Type B pancreatic cell (in vitro differentiated cells): Measurements from ENCODE around the gene NYNRIN. TPM values are rescaled to one million over a fixed set of nuclear protein-coding genes. Genes with fewer than 3 reads are reported as not detected.
"Not testable (repeated sequence)": the region's sequence is repeated elsewhere in the genome, so short reads cannot be mapped to it uniquely, and the experiment has no call there.

Experiments
- DNase-seq: peaks from one replicate; pipeline ENCODE4 v3.0.0; 2021; ENCODE audit warnings: mixed read lengths; ENCODE audit not compliant: unreplicated experiment; ENCODE audit errors: extremely low spot score
- H3K27ac Mint-ChIP-seq: 2 replicates; pipeline ENCODE4 v1.8.0; 2021; ENCODE audit warnings: mild to moderate bottlenecking, mixed read lengths
- H3K27me3 Mint-ChIP-seq: 2 replicates; pipeline ENCODE4 v1.8.0; 2021; ENCODE audit warnings: mixed read lengths
- H3K36me3 Mint-ChIP-seq: 2 replicates; pipeline ENCODE4 v1.8.0; 2021; ENCODE audit warnings: mixed read lengths
- H3K4me1 Mint-ChIP-seq: one replicate; pipeline ENCODE4 v1.8.0; 2021; ENCODE audit warnings: mixed read lengths; ENCODE audit not compliant: unreplicated experiment
- H3K4me3 Mint-ChIP-seq: 2 replicates; pipeline ENCODE4 v1.8.0; 2021; ENCODE audit warnings: mild to moderate bottlenecking, mixed read lengths
- H3K9me3 Mint-ChIP-seq: 2 replicates; pipeline ENCODE4 v1.8.0; 2021; ENCODE audit warnings: mixed read lengths
- total RNA-seq: library from RNA; stranded (reverse); gene quantifications from 2 replicates; pipeline ENCODE4 v1.2.1, GENCODE V29; 2021; ENCODE audit warnings: low replicate concordance
- TF ChIP-seq, protein P1 (sequence below): fragments of 200-600 bp; sonication (generic); conservative IDR thresholded peaks from 2 replicates; pipeline ENCODE4 v1.5.0; 2021; ENCODE audit warnings: antibody characterized with exemption, mild to moderate bottlenecking

NYNRIN gene
- total RNA-seq, 1 donor from 2014 or later, result 79.2 TPM

DNA sequence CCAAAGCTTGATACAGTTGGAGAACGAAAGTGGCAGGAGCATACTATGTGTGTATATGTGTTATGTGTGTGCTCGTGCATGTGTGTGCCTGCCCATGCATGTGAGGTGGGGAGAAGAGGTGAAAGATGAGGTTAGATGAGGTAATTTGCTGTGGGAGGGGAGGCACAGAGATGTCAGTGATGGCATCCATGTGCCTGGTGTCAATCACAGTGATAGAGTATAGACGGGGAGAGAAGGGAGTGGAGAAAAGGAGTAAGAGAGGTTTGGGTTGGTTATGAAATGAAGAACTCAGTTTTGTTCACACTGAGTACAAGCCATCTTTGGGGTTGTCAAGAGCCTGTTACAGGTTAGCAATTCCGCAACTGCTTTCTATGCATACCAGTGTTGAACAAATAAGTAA lies 14.6 kb upstream of the NYNRIN start:
- Mint-ChIP-seq H3K4me1 (peaks cover 27% of the 10 kb centered on the region), H3K27me3 (no peaks in the 10 kb centered on the region), H3K27ac (no peak overlapping the region), H3K9me3 (peaks cover 5% of the 10 kb centered on the region), H3K4me3 (no peak overlapping the region), H3K36me3 (peaks cover 2% of the 10 kb centered on the region)
- TF ChIP-seq, protein P1, sequence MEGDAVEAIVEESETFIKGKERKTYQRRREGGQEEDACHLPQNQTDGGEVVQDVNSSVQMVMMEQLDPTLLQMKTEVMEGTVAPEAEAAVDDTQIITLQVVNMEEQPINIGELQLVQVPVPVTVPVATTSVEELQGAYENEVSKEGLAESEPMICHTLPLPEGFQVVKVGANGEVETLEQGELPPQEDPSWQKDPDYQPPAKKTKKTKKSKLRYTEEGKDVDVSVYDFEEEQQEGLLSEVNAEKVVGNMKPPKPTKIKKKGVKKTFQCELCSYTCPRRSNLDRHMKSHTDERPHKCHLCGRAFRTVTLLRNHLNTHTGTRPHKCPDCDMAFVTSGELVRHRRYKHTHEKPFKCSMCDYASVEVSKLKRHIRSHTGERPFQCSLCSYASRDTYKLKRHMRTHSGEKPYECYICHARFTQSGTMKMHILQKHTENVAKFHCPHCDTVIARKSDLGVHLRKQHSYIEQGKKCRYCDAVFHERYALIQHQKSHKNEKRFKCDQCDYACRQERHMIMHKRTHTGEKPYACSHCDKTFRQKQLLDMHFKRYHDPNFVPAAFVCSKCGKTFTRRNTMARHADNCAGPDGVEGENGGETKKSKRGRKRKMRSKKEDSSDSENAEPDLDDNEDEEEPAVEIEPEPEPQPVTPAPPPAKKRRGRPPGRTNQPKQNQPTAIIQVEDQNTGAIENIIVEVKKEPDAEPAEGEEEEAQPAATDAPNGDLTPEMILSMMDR, result no peak
- DNase-seq, result no peak

GRCh38 chr14:24385524-24385923 lies 13.3 kb upstream of the NYNRIN start:
- Mint-ChIP-seq H3K4me1 (peaks cover 20% of the 10 kb centered on the region), H3K4me3 (no peak overlapping the region), H3K9me3 (peaks cover 5% of the 10 kb centered on the region), H3K27me3 (no peaks in the 10 kb centered on the region), H3K36me3 (no peaks in the 10 kb centered on the region), H3K27ac (no peak overlapping the region)
- no peak for DNase-seq
- TF ChIP-seq, protein P1, result no peak

DNA sequence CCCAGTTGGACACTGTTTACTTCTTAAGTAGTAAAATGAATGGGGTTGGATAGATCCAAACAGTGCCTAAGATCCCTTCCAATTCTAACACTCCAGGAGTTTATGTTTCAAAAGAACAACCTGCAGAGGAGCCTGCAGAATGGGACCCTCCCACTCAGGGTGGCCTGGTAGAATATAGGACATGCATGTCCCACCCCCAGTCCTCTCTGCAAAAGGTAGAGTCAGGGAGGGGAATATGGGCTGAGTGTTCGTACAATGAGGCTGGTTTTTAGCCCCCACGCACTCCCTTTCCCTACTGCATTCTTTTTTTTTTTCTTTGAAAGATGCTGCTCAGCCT lies 11.8 kb upstream of the NYNRIN start:
- DNase-seq, result no peak
- TF ChIP-seq, protein P1, result no peak
- H3K27me3 Mint-ChIP-seq, result no peaks in the 10 kb centered on the region
- no peak overlapping the region for H3K27ac Mint-ChIP-seq
- H3K4me1 Mint-ChIP-seq, result peaks cover 21% of the 10 kb centered on the region
- H3K9me3 Mint-ChIP-seq, result peaks cover 5% of the 10 kb centered on the region
- no peak overlapping the region for H3K4me3 Mint-ChIP-seq
- H3K36me3 Mint-ChIP-seq, result no peaks in the 10 kb centered on the region

GRCh38 chr14:24387579-24387978 lies 11.2 kb upstream of the NYNRIN start:
- peaks cover 25% of the 10 kb centered on the region for H3K4me1 Mint-ChIP-seq
- not testable (repeated sequence) for H3K4me3 Mint-ChIP-seq, H3K27me3 Mint-ChIP-seq, DNase-seq, H3K36me3 Mint-ChIP-seq, H3K9me3 Mint-ChIP-seq, H3K27ac Mint-ChIP-seq

DNA sequence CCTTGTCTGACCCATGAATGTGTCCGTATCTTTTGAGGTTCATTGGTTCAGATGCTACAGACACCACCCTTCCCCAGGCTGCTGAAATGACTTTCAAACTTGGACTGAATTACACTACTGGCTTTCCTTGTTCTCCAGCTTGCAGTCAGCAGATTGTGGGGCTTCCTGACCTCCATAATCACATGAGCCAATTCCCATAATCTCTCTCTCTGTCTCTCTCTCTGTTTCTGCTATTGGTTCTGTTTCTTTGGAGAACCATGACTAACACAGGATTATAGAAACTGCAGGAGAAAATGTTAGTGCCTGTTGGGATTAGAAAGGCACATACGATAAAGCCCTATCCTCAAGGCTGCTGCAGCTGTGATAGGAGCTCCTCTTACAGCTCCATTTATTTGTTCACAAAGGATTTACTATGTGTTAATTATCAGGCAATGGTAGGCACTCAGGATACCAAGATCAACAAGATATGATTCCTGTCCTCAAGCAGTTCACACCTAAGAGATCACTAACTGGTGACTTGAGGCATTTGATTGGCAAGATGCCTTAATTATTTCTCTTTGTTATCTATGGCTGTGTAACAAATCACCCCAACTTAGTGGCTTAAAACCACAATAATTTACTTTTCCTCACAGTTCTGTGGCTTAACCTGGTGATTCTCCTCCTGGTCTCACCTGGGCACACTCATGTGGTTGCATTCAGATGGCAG lies 10.2 kb upstream of the NYNRIN start:
- DNase-seq, result no peak
- Mint-ChIP-seq H3K27ac (peak overlapping the region; percentile 43), H3K4me1 (peaks cover 29% of the 10 kb centered on the region), H3K27me3 (no peaks in the 10 kb centered on the region), H3K36me3 (no peaks in the 10 kb centered on the region), H3K4me3 (no peak overlapping the region), H3K9me3 (peaks cover 5% of the 10 kb centered on the region)
- TF ChIP-seq, protein P1, result no peak

- no peak for DNase-seq
- Mint-ChIP-seq H3K27me3 (no peaks in the 10 kb centered on the region), H3K27ac (peak overlapping the region; percentile 43), H3K36me3 (no peaks in the 10 kb centered on the region), H3K9me3 (peaks cover 5% of the 10 kb centered on the region), H3K4me3 (no peak overlapping the region), H3K4me1 (peaks cover 36% of the 10 kb centered on the region)
- TF ChIP-seq, protein P1, result no peak
These were observed 9.5 kb upstream of the NYNRIN start for GRCh38 chr14:24389226-24389848.
